ENCODE data around the gene SSBP4.

DNA sequence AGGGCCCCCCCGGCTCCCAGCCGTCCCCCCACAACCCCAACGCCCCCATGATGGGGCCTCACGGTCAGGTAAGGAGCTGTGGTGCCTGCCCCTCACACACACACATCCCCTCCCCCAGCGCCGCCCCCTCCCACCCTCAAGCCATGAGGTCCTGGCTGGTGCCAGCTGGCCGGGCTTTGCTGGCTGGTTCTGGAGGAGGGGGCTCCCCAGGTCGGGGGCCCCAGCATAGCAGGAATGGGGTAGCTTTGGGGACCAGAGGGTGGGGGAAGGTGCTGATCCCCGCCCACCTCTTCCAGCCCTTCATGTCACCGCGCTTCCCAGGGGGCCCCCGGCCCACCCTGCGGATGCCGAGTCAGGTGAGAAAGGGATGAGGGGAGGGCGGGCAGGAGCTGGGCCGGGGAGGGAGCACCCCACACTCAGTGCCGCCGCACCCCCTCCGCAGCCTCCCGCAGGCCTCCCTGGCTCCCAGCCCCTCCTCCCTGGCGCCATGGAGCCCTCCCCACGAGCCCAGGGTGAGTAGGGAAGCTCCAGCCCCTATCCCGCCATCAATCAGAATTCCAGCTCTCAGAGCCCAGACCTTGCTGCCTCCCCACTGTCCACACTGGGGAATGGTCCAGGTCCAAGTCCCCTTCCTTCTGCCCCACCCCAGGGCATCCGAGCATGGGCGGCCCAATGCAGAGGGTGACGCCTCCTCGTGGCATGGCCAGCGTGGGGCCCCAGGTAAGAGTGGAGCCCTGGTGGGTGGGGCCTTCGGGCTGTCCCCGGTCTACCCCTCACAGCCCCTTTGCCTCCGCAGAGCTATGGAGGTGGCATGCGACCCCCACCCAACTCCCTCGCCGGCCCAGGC lies 12.4 kb downstream of the SSBP4 start:
- TF ChIP-seq, protein P1, sequence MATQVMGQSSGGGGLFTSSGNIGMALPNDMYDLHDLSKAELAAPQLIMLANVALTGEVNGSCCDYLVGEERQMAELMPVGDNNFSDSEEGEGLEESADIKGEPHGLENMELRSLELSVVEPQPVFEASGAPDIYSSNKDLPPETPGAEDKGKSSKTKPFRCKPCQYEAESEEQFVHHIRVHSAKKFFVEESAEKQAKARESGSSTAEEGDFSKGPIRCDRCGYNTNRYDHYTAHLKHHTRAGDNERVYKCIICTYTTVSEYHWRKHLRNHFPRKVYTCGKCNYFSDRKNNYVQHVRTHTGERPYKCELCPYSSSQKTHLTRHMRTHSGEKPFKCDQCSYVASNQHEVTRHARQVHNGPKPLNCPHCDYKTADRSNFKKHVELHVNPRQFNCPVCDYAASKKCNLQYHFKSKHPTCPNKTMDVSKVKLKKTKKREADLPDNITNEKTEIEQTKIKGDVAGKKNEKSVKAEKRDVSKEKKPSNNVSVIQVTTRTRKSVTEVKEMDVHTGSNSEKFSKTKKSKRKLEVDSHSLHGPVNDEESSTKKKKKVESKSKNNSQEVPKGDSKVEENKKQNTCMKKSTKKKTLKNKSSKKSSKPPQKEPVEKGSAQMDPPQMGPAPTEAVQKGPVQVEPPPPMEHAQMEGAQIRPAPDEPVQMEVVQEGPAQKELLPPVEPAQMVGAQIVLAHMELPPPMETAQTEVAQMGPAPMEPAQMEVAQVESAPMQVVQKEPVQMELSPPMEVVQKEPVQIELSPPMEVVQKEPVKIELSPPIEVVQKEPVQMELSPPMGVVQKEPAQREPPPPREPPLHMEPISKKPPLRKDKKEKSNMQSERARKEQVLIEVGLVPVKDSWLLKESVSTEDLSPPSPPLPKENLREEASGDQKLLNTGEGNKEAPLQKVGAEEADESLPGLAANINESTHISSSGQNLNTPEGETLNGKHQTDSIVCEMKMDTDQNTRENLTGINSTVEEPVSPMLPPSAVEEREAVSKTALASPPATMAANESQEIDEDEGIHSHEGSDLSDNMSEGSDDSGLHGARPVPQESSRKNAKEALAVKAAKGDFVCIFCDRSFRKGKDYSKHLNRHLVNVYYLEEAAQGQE (IDR thresholded peaks at IDR 0.05; ENCODE audit: low read depth, low read length), result no peak
- TF ChIP-seq GABPA (IDR thresholded peaks at IDR 0.05; ENCODE audit: low read depth) (no peak), POLR2AphosphoS5 (IDR thresholded peaks at IDR 0.05; ENCODE audit: low read depth, low read length) (no peak), RFX5 (IDR thresholded peaks at IDR 0.05; ENCODE audit: low read length) (no peak)
